HEK293 (cell line): ENCODE measurements around the gene FOXP3.

Experiments
- CTCF ChIA-PET: fragments of 350-600 bp; formaldehyde crosslinking; extraction: SDS; loops from one replicate; lab custom pipeline; 2021; ENCODE audit warnings: antibody characterized with exemption; lab: Yijun Ruan, JAX
- POLR2A ChIA-PET: fragments of 300-600 bp; formaldehyde crosslinking; extraction: SDS; loops from one replicate; lab custom pipeline; 2020; ENCODE audit warnings: antibody characterized with exemption, inconsistent platforms; lab: Yijun Ruan, JAX
- H3K27ac ChIP-seq: fragments of 200-500 bp; sonication (Bioruptor generic); 2 replicates; pipeline ENCODE4 v1.5.1; 2014; ENCODE audit warnings: low read depth, low read length, control low read depth, inconsistent platforms; ENCODE audit errors: extremely low read depth
- H3K36me3 ChIP-seq, 2 experiments: fragments of 200-500 bp in 1 of 2; sonication (Bioruptor generic) in 1 of 2; 1 replicate in 1 of 2; 2 replicates in 1 of 2; pipeline ENCODE4 v1.5.1; 2014 to 2017; ENCODE audit warnings: inconsistent platforms in 2 of 2, low read length in 2 of 2; ENCODE audit not compliant: control insufficient read depth in 2 of 2, insufficient read depth in 1 of 2
- H3K4me1 ChIP-seq: fragments of 200-500 bp; sonication (Bioruptor generic); 2 replicates; pipeline ENCODE4 v1.5.1; 2014; ENCODE audit warnings: mild to moderate bottlenecking, low read length, inconsistent platforms; ENCODE audit not compliant: control insufficient read depth, insufficient read depth
- H3K4me3 ChIP-seq: 2 replicates; pipeline ENCODE4 v1.5.1; 2011; ENCODE audit warnings: low read depth, mild to moderate bottlenecking, control low read depth, low read length, moderate library complexity
- H3K9me3 ChIP-seq: fragments of 200-500 bp; sonication (Bioruptor generic); 2 replicates; pipeline ENCODE4 v1.5.1; 2014; ENCODE audit warnings: low read depth, low read length, inconsistent platforms; ENCODE audit not compliant: control insufficient read depth, insufficient read depth
- MEIS1 ChIP-seq: sonication (generic); formaldehyde crosslinking; IDR thresholded peaks from 2 replicates; pipeline ENCODE4 v1.8.1; 2022; ENCODE audit warnings: missing genetic modification reagents, mild to moderate bottlenecking, borderline replicate concordance
- SP2 ChIP-seq: fragments of 450-650 bp; formaldehyde crosslinking; IDR thresholded peaks from 2 replicates; pipeline ENCODE4 v1.5.1; 2016; ENCODE audit warnings: missing biosample characterization, missing genetic modification characterization
- ZNF174 ChIP-seq: fragments of 450-650 bp; formaldehyde crosslinking; IDR thresholded peaks from 2 replicates; pipeline ENCODE4 v1.5.0; 2017; ENCODE audit warnings: missing biosample characterization, mild to moderate bottlenecking, missing genetic modification characterization
- ZNF19 ChIP-seq: fragments of 450-650 bp; formaldehyde crosslinking; IDR thresholded peaks from 2 replicates; pipeline ENCODE4; 2016; ENCODE audit warnings: missing biosample characterization, missing genetic modification characterization, low read depth
- ZNF366 ChIP-seq: fragments of 450-650 bp; formaldehyde crosslinking; conservative IDR thresholded peaks from 2 replicates; pipeline ENCODE4 v1.5.1; 2016; ENCODE audit warnings: missing biosample characterization, missing genetic modification characterization
- ZNF48 ChIP-seq: fragments of 450-650 bp; formaldehyde crosslinking; IDR thresholded peaks from 2 replicates; pipeline ENCODE4 v1.5.1; 2016; ENCODE audit warnings: missing biosample characterization, missing genetic modification characterization
- ZNF561 ChIP-seq: fragments of 450-650 bp; IDR thresholded peaks from 2 replicates; pipeline ENCODE4 v1.5.1; 2018; ENCODE audit warnings: missing biosample characterization, missing genetic modification characterization, borderline replicate concordance
- ZNF654 ChIP-seq: fragments of 450-650 bp; formaldehyde crosslinking; IDR thresholded peaks from 2 replicates; pipeline ENCODE4 v1.5.1; 2016; ENCODE audit warnings: low read depth, missing biosample characterization, missing genetic modification characterization
- ZNF747 ChIP-seq: fragments of 450-650 bp; formaldehyde crosslinking; IDR thresholded peaks from 2 replicates; pipeline ENCODE4 v1.5.1; 2016; ENCODE audit warnings: missing biosample characterization, missing genetic modification characterization
- ZNF785 ChIP-seq: fragments of 450-650 bp; formaldehyde crosslinking; IDR thresholded peaks from 2 replicates; pipeline ENCODE4 v1.5.1; 2016; ENCODE audit warnings: missing biosample characterization, missing genetic modification characterization
- ZXDB ChIP-seq: fragments of 450-650 bp; formaldehyde crosslinking; IDR thresholded peaks from 2 replicates; pipeline ENCODE4 v1.5.1; 2016; ENCODE audit warnings: missing biosample characterization, missing genetic modification characterization
- TF ChIP-seq, protein P1 (sequence below): fragments of 450-650 bp; formaldehyde crosslinking; IDR thresholded peaks from 2 replicates; pipeline ENCODE4 v1.5.1; 2016; ENCODE audit warnings: missing biosample characterization, missing genetic modification characterization
- TF ChIP-seq, protein P2 (sequence below): fragments of 450-650 bp; IDR thresholded peaks from 2 replicates; pipeline ENCODE4 v1.5.1; 2018; ENCODE audit warnings: missing biosample characterization, missing genetic modification characterization
- TF ChIP-seq, protein P3 (sequence below): fragments of 450-650 bp; formaldehyde crosslinking; IDR thresholded peaks from 2 replicates; pipeline ENCODE4 v1.5.1; 2016; ENCODE audit warnings: missing biosample characterization, missing genetic modification characterization
- TF ChIP-seq, protein P4 (sequence below): fragments of 450-650 bp; formaldehyde crosslinking; IDR thresholded peaks from 2 replicates; pipeline ENCODE4 v1.5.1; 2016; ENCODE audit warnings: missing biosample characterization, missing genetic modification characterization

The FOXP3 gene

DNA sequence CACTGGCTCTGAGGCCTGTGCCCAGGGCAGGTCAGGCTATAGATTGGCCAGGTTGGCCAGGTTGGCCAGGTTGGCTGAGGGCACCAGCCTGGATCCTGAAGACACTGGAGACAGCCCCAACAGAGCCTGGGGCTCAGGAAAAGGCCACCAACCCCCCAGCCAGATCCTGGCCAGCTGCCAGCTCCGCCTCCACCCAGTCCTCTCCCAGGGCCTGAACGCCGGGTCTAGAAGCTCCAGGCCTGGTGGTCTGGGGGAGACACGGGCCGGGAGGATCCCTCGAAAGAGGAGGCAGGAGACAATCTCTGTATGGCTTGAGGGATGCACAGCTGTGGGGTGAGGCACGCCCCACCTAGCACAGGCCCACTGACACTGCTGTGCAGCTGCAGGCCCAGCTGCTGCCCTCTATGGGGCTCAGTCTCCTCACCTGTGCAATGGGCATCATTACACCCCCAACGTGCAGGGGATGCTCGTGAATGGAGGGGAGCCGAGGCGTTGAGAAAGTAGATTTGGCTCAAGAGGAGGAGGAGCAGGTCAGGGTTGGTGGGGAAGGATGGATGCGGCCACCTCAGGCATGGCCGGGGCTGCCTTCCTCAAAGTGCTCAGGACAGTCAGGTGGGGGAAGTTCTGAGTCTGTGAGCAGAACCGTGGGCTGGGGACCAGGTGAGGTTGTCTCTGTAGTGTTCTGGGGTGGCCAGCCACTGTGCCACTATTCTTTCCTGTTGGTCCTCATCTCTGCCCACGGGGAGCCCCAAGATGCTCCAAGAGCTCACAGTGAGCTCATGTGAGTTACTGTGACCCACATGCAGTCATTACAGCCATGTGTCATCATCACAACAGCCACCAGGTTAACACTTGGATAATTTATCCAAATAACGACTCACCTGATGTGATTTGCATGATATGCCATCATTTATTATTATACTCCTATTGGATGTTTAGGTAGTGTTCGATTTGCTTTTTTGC lies 28.2 kb upstream of the FOXP3 start:
- H3K4me1 ChIP-seq = no peaks in the 10 kb centered on the region
- no peak for TF ChIP-seq ZNF19
- TF ChIP-seq, protein P1, sequence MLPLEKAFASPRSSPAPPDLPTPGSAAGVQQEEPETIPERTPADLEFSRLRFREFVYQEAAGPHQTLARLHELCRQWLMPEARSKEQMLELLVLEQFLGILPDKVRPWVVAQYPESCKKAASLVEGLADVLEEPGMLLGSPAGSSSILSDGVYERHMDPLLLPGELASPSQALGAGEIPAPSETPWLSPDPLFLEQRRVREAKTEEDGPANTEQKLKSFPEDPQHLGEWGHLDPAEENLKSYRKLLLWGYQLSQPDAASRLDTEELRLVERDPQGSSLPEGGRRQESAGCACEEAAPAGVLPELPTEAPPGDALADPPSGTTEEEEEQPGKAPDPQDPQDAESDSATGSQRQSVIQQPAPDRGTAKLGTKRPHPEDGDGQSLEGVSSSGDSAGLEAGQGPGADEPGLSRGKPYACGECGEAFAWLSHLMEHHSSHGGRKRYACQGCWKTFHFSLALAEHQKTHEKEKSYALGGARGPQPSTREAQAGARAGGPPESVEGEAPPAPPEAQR (tag by site-specific recombination) = no peak
- no peak for TF ChIP-seq ZNF785 (tag by site-specific recombination)
- no peak for TF ChIP-seq ZXDB (tag by site-specific recombination)
- no peak overlapping the region for H3K27ac ChIP-seq
- no peak overlapping the region for H3K4me3 ChIP-seq
- H3K9me3 ChIP-seq = no peaks in the 10 kb centered on the region
- ChIA-PET POLR2A (no interaction called here), CTCF (interaction anchor here (0.6 to 1.3 kb wide), 12 partner anchors 9 to 1242 kb away, joined by 3 to 5 read pairs (median 3); no protein-coding TSS in a partner anchor)
- no peaks in the 10 kb centered on the region for H3K36me3 ChIP-seq

DNA sequence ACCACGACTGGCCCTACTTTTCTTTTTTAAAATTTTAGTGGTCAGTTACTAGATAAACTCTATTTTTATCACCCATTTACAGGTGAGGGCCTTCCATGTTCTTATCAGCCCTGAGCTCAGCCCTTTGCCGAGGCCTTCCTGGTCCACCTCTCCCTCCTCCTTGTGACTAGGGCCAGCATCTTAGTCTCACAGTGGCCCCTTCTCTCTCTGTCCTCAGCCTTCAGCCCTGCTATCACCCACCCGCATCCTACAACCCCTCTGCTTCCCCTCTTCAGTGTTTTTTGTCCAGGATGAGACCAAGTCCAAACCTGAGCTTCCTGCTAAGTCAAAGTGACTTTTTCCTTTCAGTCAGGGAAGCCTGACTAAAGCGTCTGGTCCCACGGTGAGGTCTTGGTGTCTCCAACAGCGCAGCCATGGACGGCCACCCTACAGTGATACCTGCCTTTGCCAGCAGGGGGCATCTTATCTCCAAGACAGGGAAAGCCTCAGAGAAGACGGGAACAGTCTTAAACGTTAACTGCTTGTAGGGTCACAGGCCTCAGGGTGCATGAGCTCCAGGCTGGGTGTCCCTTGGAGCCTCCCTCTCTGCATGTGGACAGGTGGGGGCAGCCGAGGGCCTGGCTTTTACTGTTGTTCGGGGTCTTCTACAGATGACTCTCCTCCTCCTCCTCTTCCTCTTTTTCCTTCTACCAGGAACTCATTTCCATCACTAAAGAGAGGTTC lies 27.3 kb upstream of the FOXP3 start:
- no peak overlapping the region for H3K4me3 ChIP-seq
- ChIA-PET POLR2A (interaction anchor here (0.6 kb wide), 1 partner anchor 111 kb away, joined by 3 read pairs; no protein-coding TSS in a partner anchor), CTCF (interaction anchor here (0.6 to 1.3 kb wide), 24 partner anchors 8 to 1243 kb away, joined by 3 to 5 read pairs (median 3); no protein-coding TSS in a partner anchor)
- H3K9me3 ChIP-seq = no peaks in the 10 kb centered on the region
- H3K4me1 ChIP-seq = no peaks in the 10 kb centered on the region
- TF ChIP-seq, protein P2, sequence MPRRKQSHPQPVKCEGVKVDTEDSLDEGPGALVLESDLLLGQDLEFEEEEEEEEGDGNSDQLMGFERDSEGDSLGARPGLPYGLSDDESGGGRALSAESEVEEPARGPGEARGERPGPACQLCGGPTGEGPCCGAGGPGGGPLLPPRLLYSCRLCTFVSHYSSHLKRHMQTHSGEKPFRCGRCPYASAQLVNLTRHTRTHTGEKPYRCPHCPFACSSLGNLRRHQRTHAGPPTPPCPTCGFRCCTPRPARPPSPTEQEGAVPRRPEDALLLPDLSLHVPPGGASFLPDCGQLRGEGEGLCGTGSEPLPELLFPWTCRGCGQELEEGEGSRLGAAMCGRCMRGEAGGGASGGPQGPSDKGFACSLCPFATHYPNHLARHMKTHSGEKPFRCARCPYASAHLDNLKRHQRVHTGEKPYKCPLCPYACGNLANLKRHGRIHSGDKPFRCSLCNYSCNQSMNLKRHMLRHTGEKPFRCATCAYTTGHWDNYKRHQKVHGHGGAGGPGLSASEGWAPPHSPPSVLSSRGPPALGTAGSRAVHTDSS (tag by site-specific recombination) = peak; percentile 47; the same call in 1 of the 2 replicates
- TF ChIP-seq ZNF654 (peak; percentile 66), ZNF747 (tag by site-specific recombination) (no peak), ZNF366 (tag by site-specific recombination) (peak; percentile 45; the same call in 1 of the 2 replicates), SP2 (tag by site-specific recombination) (no peak), ZNF561 (no peak)
- TF ChIP-seq, protein P3, sequence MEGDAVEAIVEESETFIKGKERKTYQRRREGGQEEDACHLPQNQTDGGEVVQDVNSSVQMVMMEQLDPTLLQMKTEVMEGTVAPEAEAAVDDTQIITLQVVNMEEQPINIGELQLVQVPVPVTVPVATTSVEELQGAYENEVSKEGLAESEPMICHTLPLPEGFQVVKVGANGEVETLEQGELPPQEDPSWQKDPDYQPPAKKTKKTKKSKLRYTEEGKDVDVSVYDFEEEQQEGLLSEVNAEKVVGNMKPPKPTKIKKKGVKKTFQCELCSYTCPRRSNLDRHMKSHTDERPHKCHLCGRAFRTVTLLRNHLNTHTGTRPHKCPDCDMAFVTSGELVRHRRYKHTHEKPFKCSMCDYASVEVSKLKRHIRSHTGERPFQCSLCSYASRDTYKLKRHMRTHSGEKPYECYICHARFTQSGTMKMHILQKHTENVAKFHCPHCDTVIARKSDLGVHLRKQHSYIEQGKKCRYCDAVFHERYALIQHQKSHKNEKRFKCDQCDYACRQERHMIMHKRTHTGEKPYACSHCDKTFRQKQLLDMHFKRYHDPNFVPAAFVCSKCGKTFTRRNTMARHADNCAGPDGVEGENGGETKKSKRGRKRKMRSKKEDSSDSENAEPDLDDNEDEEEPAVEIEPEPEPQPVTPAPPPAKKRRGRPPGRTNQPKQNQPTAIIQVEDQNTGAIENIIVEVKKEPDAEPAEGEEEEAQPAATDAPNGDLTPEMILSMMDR = peak; percentile 47; the same call in 1 of the 2 replicates
- no peak overlapping the region for H3K27ac ChIP-seq
- no peaks in the 10 kb centered on the region for H3K36me3 ChIP-seq

DNA sequence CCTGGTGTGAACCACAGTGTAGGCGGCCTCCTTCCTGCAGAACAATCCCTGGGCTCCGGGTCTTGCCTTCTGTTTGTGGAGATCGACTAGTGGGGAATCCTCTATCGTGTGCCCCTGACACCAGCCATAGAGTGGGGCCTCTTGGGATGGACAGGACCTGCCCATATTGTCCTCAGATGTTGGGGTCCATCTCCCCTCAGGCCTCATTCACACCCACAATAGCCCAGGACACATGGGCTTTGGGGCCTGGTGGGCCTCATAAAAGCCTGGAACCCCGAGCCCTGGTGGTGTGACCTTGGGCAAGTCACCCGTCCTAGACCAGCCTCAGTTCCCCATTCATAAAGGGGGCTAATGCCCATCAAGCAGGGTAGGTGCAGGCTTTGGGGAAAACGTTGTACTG lies 25.7 kb upstream of the FOXP3 start:
- ChIA-PET CTCF (no interaction called here), POLR2A (no interaction called here)
- Histone ChIP-seq H3K36me3 (no peaks in the 10 kb centered on the region), H3K4me1 (no peaks in the 10 kb centered on the region), H3K4me3 (no peak overlapping the region), H3K9me3 (no peaks in the 10 kb centered on the region), H3K27ac (no peak overlapping the region)
- TF ChIP-seq MEIS1 (no peak), ZNF174 (tag by site-specific recombination) (no peak), ZNF48 (tag by site-specific recombination) (no peak)
- TF ChIP-seq, protein P4, sequence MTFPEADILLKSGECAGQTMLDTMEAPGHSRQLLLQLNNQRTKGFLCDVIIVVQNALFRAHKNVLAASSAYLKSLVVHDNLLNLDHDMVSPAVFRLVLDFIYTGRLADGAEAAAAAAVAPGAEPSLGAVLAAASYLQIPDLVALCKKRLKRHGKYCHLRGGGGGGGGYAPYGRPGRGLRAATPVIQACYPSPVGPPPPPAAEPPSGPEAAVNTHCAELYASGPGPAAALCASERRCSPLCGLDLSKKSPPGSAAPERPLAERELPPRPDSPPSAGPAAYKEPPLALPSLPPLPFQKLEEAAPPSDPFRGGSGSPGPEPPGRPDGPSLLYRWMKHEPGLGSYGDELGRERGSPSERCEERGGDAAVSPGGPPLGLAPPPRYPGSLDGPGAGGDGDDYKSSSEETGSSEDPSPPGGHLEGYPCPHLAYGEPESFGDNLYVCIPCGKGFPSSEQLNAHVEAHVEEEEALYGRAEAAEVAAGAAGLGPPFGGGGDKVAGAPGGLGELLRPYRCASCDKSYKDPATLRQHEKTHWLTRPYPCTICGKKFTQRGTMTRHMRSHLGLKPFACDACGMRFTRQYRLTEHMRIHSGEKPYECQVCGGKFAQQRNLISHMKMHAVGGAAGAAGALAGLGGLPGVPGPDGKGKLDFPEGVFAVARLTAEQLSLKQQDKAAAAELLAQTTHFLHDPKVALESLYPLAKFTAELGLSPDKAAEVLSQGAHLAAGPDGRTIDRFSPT = no peak
